Dendritic cell treated with granulocyte-macrophage colony-stimulating factor and Interleukin-4, amounts not matched to agents 40 ng/mL and 50 ng/mL, for 4 days (primary cell): ENCODE results near the gene IQCK.

Source experiments
- H3K27ac Mint-ChIP-seq: one replicate; pipeline ENCODE4 v1.8.0; 2022; ENCODE audit warnings: mild to moderate bottlenecking, mixed read lengths
- H3K27me3 Mint-ChIP-seq: one replicate; pipeline ENCODE4 v1.8.0; 2022; ENCODE audit warnings: mild to moderate bottlenecking, mixed read lengths
- H3K36me3 Mint-ChIP-seq: one replicate; pipeline ENCODE4 v1.8.0; 2022; ENCODE audit warnings: low read depth, mixed read lengths
- H3K4me1 Mint-ChIP-seq: one replicate; pipeline ENCODE4 v1.8.0; 2022; ENCODE audit warnings: low read depth, mixed read lengths
- H3K4me3 Mint-ChIP-seq: one replicate; pipeline ENCODE4 v1.8.0; 2022; ENCODE audit warnings: mild to moderate bottlenecking, moderate library complexity, mixed read lengths
- H3K9me3 Mint-ChIP-seq: one replicate; pipeline ENCODE4 v1.8.0; 2022; ENCODE audit warnings: mixed read lengths
- intact Hi-C: fragments of 100-400 bp; cut with micrococcal nuclease; formaldehyde crosslinking; loops from one replicate; pipeline ENCODE4 v1.15.0; 2022

The IQCK gene

GRCh38 chr16:19878757-19879156 lies 160.7 kb downstream of the IQCK start:
- H3K27ac Mint-ChIP-seq = no peak overlapping the region
- peaks cover 19% of the 10 kb centered on the region for H3K4me1 Mint-ChIP-seq
- peaks cover 44% of the 10 kb centered on the region for H3K27me3 Mint-ChIP-seq
- no peaks in the 10 kb centered on the region for H3K9me3 Mint-ChIP-seq
- intact Hi-C loops = no loop called here
- no peak overlapping the region for H3K4me3 Mint-ChIP-seq
- no peaks in the 10 kb centered on the region for H3K36me3 Mint-ChIP-seq

- intact Hi-C loops = no loop called here
- Mint-ChIP-seq H3K4me1 (peaks cover 22% of the 10 kb centered on the region), H3K4me3 (no peak overlapping the region), H3K27me3 (peaks cover 45% of the 10 kb centered on the region), H3K9me3 (no peaks in the 10 kb centered on the region), H3K36me3 (no peaks in the 10 kb centered on the region), H3K27ac (no peak overlapping the region)
Observed at GRCh38 chr16:19879241-19879792, 161.2 kb downstream of the IQCK start.

- H3K4me1 Mint-ChIP-seq = peaks cover 34% of the 10 kb centered on the region
- H3K4me3 Mint-ChIP-seq = no peak overlapping the region
- H3K27me3 Mint-ChIP-seq = peaks cover 59% of the 10 kb centered on the region
- no peak overlapping the region for H3K27ac Mint-ChIP-seq
- no peaks in the 10 kb centered on the region for H3K36me3 Mint-ChIP-seq
- no peaks in the 10 kb centered on the region for H3K9me3 Mint-ChIP-seq
- intact Hi-C loops = loop anchor here (10.0 kb wide), 1 partner anchor 186 kb away; no protein-coding TSS in a partner anchor
Observed at GRCh38 chr16:19881028-19881427, 163.0 kb downstream of the IQCK start.

GRCh38 chr16:19881783-19882182 lies 163.7 kb downstream of the IQCK start:
- Mint-ChIP-seq H3K36me3 (no peaks in the 10 kb centered on the region), H3K9me3 (no peaks in the 10 kb centered on the region), H3K27me3 (peaks cover 61% of the 10 kb centered on the region), H3K27ac (no peak overlapping the region), H3K4me3 (no peak overlapping the region), H3K4me1 (peaks cover 35% of the 10 kb centered on the region)
- intact Hi-C loops = loop anchor here (10.0 kb wide), 1 partner anchor 187 kb away; no protein-coding TSS in a partner anchor

- Mint-ChIP-seq H3K36me3 (no peaks in the 10 kb centered on the region), H3K27me3 (peaks cover 61% of the 10 kb centered on the region), H3K4me1 (peaks cover 35% of the 10 kb centered on the region), H3K27ac (no peak overlapping the region), H3K4me3 (no peak overlapping the region), H3K9me3 (no peaks in the 10 kb centered on the region)
- intact Hi-C loops = loop anchor here (10.0 kb wide), 1 partner anchor 187 kb away; no protein-coding TSS in a partner anchor
Observed at GRCh38 chr16:19882186-19882585, 164.1 kb downstream of the IQCK start.

GRCh38 chr16:19882646-19883045 lies 164.6 kb downstream of the IQCK start:
- Mint-ChIP-seq H3K36me3 (no peaks in the 10 kb centered on the region), H3K9me3 (no peaks in the 10 kb centered on the region), H3K4me1 (peaks cover 35% of the 10 kb centered on the region), H3K4me3 (no peak overlapping the region), H3K27me3 (peaks cover 61% of the 10 kb centered on the region), H3K27ac (no peak overlapping the region)
- intact Hi-C loops = loop anchor here (10.0 kb wide), 1 partner anchor 188 kb away; no protein-coding TSS in a partner anchor

- peaks cover 61% of the 10 kb centered on the region for H3K27me3 Mint-ChIP-seq
Observed at GRCh38 chr16:19883296-19883965, 165.4 kb downstream of the IQCK start.

GRCh38 chr16:19883966-19884485 lies 166.0 kb downstream of the IQCK start:
- Mint-ChIP-seq H3K36me3 (no peaks in the 10 kb centered on the region), H3K9me3 (no peaks in the 10 kb centered on the region), H3K4me3 (peak overlapping the region; percentile 71), H3K4me1 (peaks cover 35% of the 10 kb centered on the region), H3K27me3 (peaks cover 59% of the 10 kb centered on the region), H3K27ac (no peak overlapping the region)
- intact Hi-C loops = loop anchor here (10.0 kb wide), 1 partner anchor 189 kb away; no protein-coding TSS in a partner anchor

More at GRCh38 chr16:19883296-19883965, 165.4 kb downstream of the IQCK start:
- Mint-ChIP-seq H3K4me3 (peak overlapping the region; percentile 31), H3K4me1 (peaks cover 35% of the 10 kb centered on the region), H3K27ac (no peak overlapping the region), H3K9me3 (no peaks in the 10 kb centered on the region), H3K36me3 (no peaks in the 10 kb centered on the region)
- intact Hi-C loops = loop anchor here (10.0 kb wide), 1 partner anchor 189 kb away; no protein-coding TSS in a partner anchor

GRCh38 chr16:19884611-19885450 lies 166.8 kb downstream of the IQCK start, which contains the start of gene GPRC5B:
Gene GPRC5B, minus strand, starts transcription at chr16:19884848. Its CDS starts 12,003 bp downstream, at chr16:19872845.
- H3K9me3 Mint-ChIP-seq = no peaks in the 10 kb centered on the region
- peaks cover 56% of the 10 kb centered on the region for H3K27me3 Mint-ChIP-seq
- peaks cover 35% of the 10 kb centered on the region for H3K4me1 Mint-ChIP-seq
- peak within 1 kb of the TSS; percentile 71 for H3K4me3 Mint-ChIP-seq
- H3K27ac Mint-ChIP-seq = no peak within 1 kb of the TSS
- intact Hi-C loops = loop anchor here (10.0 kb wide), 1 partner anchor 190 kb away; no protein-coding TSS in a partner anchor
- H3K36me3 Mint-ChIP-seq = no peaks in the 10 kb centered on the region

- Mint-ChIP-seq H3K4me3 (peak overlapping the region; percentile 71), H3K27ac (no peak overlapping the region), H3K9me3 (no peaks in the 10 kb centered on the region), H3K36me3 (no peaks in the 10 kb centered on the region), H3K4me1 (peaks cover 35% of the 10 kb centered on the region), H3K27me3 (peaks cover 56% of the 10 kb centered on the region)
- intact Hi-C loops = loop anchor here (1.0 to 10.0 kb wide), 3 partner anchors 191 to 326 kb away; no protein-coding TSS in a partner anchor
Observed at GRCh38 chr16:19885451-19886072, 167.5 kb downstream of the IQCK start.

GRCh38 chr16:19886073-19886941 lies 168.2 kb downstream of the IQCK start:
- intact Hi-C loops = loop anchor here (1.0 to 10.0 kb wide), 3 partner anchors 192 to 327 kb away; no protein-coding TSS in a partner anchor
- Mint-ChIP-seq H3K36me3 (no peaks in the 10 kb centered on the region), H3K4me1 (peaks cover 35% of the 10 kb centered on the region), H3K9me3 (no peaks in the 10 kb centered on the region), H3K27me3 (peaks cover 48% of the 10 kb centered on the region), H3K27ac (no peak overlapping the region), H3K4me3 (peak overlapping the region; percentile 71)

GRCh38 chr16:19888834-19889233 lies 170.8 kb downstream of the IQCK start:
- Mint-ChIP-seq H3K4me3 (no peak overlapping the region), H3K36me3 (no peaks in the 10 kb centered on the region), H3K27me3 (peaks cover 23% of the 10 kb centered on the region), H3K9me3 (no peaks in the 10 kb centered on the region), H3K27ac (no peak overlapping the region), H3K4me1 (peaks cover 22% of the 10 kb centered on the region)
- intact Hi-C loops = loop anchor here (10.0 kb wide), 1 partner anchor 194 kb away; no protein-coding TSS in a partner anchor
